KG1 (cell line): ENCODE data around the gene USP20.

ENCODE experiments used
- DNase-seq: peaks from one replicate; lab custom pipeline; 2025; lab: John Stamatoyannopoulos, UW

Gene USP20

GRCh38 chr9:129823935-129824601, 11.2 kb upstream of the USP20 start, which contains the start of gene TOR1A:
Gene TOR1A, minus strand, starts transcription at chr9:129824136. Its CDS starts 51 bp downstream, at chr9:129824085.
- peak; percentile 88 for DNase-seq

GRCh38 chr9:129826344-129826743, 8.9 kb upstream of the USP20 start:
- no peak for DNase-seq

- DNase-seq: no peak
Observed at GRCh38 chr9:129826759-129827158, 8.5 kb upstream of the USP20 start.

- DNase-seq: no peak
Observed at GRCh38 chr9:129828051-129828450, 7.2 kb upstream of the USP20 start.

- DNase-seq: no peak
Observed at GRCh38 chr9:129828969-129829368, 6.3 kb upstream of the USP20 start.

- DNase-seq: no peak
Observed at GRCh38 chr9:129832982-129833381, 2.3 kb upstream of the USP20 start.

- no peak for DNase-seq
Observed at GRCh38 chr9:129834489-129835127, 650 bp upstream of the USP20 start.

GRCh38 chr9:129835860-129836223, 584 bp downstream of the USP20 start:
- DNase-seq: no peak

GRCh38 chr9:129836311-129837007, 1.2 kb downstream of the USP20 start:
- DNase-seq: no peak

GRCh38 chr9:129838707-129839259, 3.5 kb downstream of the USP20 start:
- DNase-seq: no peak

- no peak for DNase-seq
Observed at GRCh38 chr9:129839324-129840023, 4.2 kb downstream of the USP20 start.

GRCh38 chr9:129840034-129840433, 4.8 kb downstream of the USP20 start:
- DNase-seq: no peak

GRCh38 chr9:129841071-129841470, 5.8 kb downstream of the USP20 start:
- DNase-seq: no peak

GRCh38 chr9:129845373-129845772, 10.1 kb downstream of the USP20 start:
- DNase-seq: no peak

GRCh38 chr9:129848712-129849441, 13.6 kb downstream of the USP20 start:
- DNase-seq: no peak

GRCh38 chr9:129849901-129850300, 14.6 kb downstream of the USP20 start:
- no peak for DNase-seq

GRCh38 chr9:129850821-129851550, 15.7 kb downstream of the USP20 start:
- DNase-seq: no peak

GRCh38 chr9:129851821-129852220, 16.6 kb downstream of the USP20 start:
- DNase-seq: no peak

- no peak for DNase-seq
Observed at GRCh38 chr9:129852579-129852978, 17.3 kb downstream of the USP20 start.

- no peak for DNase-seq
Observed at GRCh38 chr9:129853614-129854013, 18.4 kb downstream of the USP20 start.

GRCh38 chr9:129854588-129855110, 19.4 kb downstream of the USP20 start:
- no peak for DNase-seq
